22Rv1 (cell line): ENCODE measurements around the gene ADSS2.
"Not testable (repeated sequence)": the region's sequence is repeated elsewhere in the genome, so short reads cannot be mapped to it uniquely, and the experiment has no call there.

Experiments
- H3K27ac ChIP-seq: fragments of 450-650 bp; 2 replicates; pipeline ENCODE4 v1.5.1; 2017
- ZFX ChIP-seq: fragments of 450-650 bp; IDR thresholded peaks from 2 replicates; pipeline ENCODE4 v1.6.1; 2017; ENCODE audit warnings: antibody characterized with exemption, borderline replicate concordance
- TF ChIP-seq, protein P1 (sequence below): fragments of 450-650 bp; IDR thresholded peaks from 2 replicates; pipeline ENCODE4 v1.5.1; 2017; ENCODE audit warnings: mild to moderate bottlenecking

ADSS2 gene

GRCh38 chr1:244386595-244386994 lies 65.1 kb downstream of the ADSS2 start:
- H3K27ac ChIP-seq: no peak overlapping the region
- TF ChIP-seq ZFX: no peak
- TF ChIP-seq, protein P1, sequence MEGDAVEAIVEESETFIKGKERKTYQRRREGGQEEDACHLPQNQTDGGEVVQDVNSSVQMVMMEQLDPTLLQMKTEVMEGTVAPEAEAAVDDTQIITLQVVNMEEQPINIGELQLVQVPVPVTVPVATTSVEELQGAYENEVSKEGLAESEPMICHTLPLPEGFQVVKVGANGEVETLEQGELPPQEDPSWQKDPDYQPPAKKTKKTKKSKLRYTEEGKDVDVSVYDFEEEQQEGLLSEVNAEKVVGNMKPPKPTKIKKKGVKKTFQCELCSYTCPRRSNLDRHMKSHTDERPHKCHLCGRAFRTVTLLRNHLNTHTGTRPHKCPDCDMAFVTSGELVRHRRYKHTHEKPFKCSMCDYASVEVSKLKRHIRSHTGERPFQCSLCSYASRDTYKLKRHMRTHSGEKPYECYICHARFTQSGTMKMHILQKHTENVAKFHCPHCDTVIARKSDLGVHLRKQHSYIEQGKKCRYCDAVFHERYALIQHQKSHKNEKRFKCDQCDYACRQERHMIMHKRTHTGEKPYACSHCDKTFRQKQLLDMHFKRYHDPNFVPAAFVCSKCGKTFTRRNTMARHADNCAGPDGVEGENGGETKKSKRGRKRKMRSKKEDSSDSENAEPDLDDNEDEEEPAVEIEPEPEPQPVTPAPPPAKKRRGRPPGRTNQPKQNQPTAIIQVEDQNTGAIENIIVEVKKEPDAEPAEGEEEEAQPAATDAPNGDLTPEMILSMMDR: no peak

GRCh38 chr1:244384066-244384465 lies 67.6 kb downstream of the ADSS2 start:
- H3K27ac ChIP-seq: no peak overlapping the region
- TF ChIP-seq ZFX: no peak
- TF ChIP-seq, protein P1: no peak

GRCh38 chr1:244383278-244383884 lies 68.3 kb downstream of the ADSS2 start:
- no peak overlapping the region for H3K27ac ChIP-seq
- TF ChIP-seq ZFX: no peak
- TF ChIP-seq, protein P1: no peak

DNA sequence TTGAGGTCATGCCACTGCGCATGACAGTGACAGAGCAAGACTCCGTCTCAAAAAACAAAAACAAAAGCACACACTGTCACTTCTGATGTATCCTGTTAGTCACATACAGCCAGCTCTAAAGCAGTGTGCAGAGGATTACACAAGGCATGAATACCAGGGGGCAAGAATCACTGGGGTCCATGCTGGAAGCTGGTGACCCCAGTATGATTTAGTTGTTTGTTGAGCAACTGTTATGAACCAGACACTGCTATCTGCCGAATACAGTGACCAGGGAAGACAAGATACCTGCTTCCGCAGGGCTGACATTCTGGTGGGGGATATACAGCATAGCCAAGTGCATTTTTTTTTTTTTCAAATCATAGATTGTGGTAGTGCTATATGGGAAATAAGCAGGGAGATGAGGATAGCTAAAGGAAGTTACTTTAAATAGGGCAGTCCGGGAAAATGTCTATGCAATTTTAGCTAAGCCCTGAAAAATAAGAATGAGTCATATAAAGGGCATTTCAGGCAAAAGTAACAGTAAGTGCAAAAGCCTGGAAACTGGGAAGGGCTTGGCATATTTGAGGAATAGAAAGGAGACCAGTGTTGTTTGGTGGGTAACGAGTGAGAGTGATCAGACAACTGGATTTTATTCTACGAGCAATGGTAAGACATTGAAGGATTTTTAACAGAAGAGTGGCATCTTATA lies 69.7 kb downstream of the ADSS2 start:
- TF ChIP-seq ZFX: no peak
- TF ChIP-seq, protein P1: no peak
- H3K27ac ChIP-seq: no peak overlapping the region

DNA sequence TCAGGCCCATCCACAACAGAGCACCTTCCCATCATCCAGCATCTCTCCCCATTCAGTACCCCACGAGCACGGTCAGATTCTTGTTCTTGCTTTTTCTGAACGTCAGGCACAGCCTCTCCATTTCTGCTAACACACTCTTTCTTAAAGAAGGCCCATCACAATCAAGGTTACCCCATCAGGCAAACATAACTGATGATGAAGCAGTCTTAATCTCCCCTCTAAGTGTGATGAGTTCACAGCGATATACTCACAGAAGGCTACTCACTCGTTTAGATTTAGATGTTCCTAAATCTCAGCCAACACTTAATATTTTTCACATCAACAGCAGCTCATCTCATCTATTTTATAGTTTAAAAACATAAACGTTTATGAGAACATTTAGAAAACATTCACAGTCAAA lies 75.6 kb downstream of the ADSS2 start:
- TF ChIP-seq ZFX: no peak
- TF ChIP-seq, protein P1: no peak
- no peak overlapping the region for H3K27ac ChIP-seq

- TF ChIP-seq, protein P1: no peak
- no peak for TF ChIP-seq ZFX
- H3K27ac ChIP-seq: no peak overlapping the region
Measured at GRCh38 chr1:244375051-244375450, 76.7 kb downstream of the ADSS2 start.

DNA sequence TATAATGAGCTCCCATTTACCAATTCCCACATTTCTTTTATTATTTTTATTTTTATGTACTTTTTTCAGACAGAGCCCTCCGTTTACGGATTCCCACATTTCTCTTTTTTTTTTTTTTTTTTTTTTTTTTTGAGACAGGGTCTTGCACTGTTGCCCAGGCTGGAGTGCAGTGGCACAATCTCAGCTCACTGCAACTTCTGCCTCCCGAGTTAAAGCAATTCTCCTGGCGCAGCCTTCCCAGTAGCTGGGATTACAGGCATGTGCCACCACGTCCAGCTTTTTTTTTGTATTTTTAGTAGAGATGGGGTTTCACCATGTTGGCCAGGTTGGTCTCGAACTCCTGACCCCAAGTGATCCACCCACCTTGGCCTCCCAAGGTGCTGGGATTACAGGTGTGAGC lies 77.2 kb downstream of the ADSS2 start:
- not testable (repeated sequence) for H3K27ac ChIP-seq
